Activated naive CD4-positive, alpha-beta T cell treated with anti-CD3 and anti-CD28 coated beads, Interleukin-2, amount 50 U/mL, for 24 hours (primary cell): ENCODE results near the gene EIF2S3.

Source experiments
- H3K27ac Mint-ChIP-seq: one replicate; pipeline ENCODE4 v1.8.0; 2021; ENCODE audit warnings: mild to moderate bottlenecking, mixed read lengths
- H3K27me3 Mint-ChIP-seq: one replicate; pipeline ENCODE4 v1.8.0; 2021; ENCODE audit warnings: mixed read lengths
- H3K36me3 Mint-ChIP-seq: one replicate; pipeline ENCODE4 v1.8.0; 2021; ENCODE audit warnings: mixed read lengths
- H3K4me1 Mint-ChIP-seq: one replicate; pipeline ENCODE4 v1.8.0; 2021; ENCODE audit warnings: mixed read lengths
- H3K4me3 Mint-ChIP-seq: one replicate; pipeline ENCODE4 v1.8.0; 2021; ENCODE audit warnings: mild to moderate bottlenecking, mixed read lengths
- H3K9me3 Mint-ChIP-seq: one replicate; pipeline ENCODE4 v1.8.0; 2021; ENCODE audit warnings: mixed read lengths

Gene EIF2S3

DNA sequence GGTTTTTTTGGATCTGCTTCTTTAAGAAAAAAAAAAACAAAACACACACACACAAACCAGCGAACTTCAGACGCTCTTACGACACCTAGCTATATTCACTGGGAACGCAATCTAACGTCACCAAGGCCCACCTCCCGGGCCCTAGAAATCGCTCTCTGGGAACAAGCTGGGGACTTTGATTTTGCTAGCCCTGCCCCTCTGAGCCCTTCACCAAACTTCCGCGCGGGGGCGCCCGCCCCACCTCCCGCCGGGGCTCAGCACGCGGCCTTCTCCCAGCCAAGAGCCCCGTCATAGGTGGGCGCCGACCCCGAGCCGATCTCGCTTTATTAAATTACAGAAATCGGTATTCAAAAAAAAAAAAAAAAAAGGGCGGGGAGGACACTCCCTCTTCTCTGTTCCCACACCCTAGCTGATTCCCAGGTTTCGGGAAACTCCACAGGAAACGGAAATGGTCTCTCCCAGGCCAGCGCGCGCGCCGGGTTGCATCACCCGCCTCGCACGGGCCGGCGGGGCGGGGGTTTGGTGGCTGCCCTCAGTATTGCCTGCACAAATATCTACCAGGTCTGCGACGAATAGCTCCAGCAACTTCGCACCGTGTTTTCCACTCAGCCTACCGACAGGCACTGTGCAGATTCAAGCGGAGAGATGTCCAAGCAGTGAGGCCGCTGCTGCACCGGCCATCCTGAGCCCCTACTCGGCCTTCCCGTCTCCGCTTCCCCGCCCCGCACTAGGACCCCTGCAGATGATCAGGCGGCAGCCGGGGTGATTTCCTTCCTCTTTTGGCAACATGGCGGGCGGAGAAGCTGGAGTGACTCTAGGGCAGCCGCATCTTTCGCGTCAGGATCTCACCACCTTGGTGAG, at the start of gene EIF2S3:
Gene EIF2S3, plus strand, starts transcription at position 775 of the 861 bp plus-strand sequence. Its CDS starts 13 bp downstream, at position 788.
- no peaks in the 10 kb centered on the region for H3K9me3 Mint-ChIP-seq
- no peak within 1 kb of the TSS for H3K27ac Mint-ChIP-seq
- peaks cover 10% of the 10 kb centered on the region for H3K4me1 Mint-ChIP-seq
- no peaks in the 10 kb centered on the region for H3K27me3 Mint-ChIP-seq
- H3K36me3 Mint-ChIP-seq: peaks cover 4% of the 10 kb centered on the region
- H3K4me3 Mint-ChIP-seq: no peak within 1 kb of the TSS

DNA sequence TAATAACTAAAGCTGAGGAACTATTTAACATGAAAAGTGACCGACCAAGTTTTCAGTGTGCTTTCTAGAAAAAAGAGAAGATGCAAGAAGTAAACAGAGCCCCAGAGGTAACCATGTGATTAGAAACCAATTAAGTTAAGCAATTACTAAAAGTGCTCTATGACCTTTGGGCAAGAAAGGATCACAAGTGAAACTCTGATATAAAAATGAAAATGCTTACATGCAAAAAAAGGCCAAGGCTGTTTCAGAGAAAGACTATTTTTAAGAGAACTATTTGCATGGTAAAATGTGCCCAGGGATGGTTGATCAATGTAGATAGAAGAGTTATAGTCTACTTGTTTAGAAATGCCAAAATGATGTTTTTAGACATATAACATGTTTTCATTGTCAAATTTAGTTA, 49.7 kb upstream of the EIF2S3 start:
- H3K27me3 Mint-ChIP-seq: no peaks in the 10 kb centered on the region
- peaks cover 27% of the 10 kb centered on the region for H3K4me1 Mint-ChIP-seq
- no peak overlapping the region for H3K4me3 Mint-ChIP-seq
- peak overlapping the region; percentile 88 for H3K27ac Mint-ChIP-seq
- H3K36me3 Mint-ChIP-seq: peaks cover 10% of the 10 kb centered on the region
- no peaks in the 10 kb centered on the region for H3K9me3 Mint-ChIP-seq

GRCh38 chrX:24005867-24006266, 48.9 kb upstream of the EIF2S3 start:
- H3K9me3 Mint-ChIP-seq: no peaks in the 10 kb centered on the region
- peaks cover 12% of the 10 kb centered on the region for H3K36me3 Mint-ChIP-seq
- H3K4me3 Mint-ChIP-seq: no peak overlapping the region
- peaks cover 35% of the 10 kb centered on the region for H3K4me1 Mint-ChIP-seq
- H3K27ac Mint-ChIP-seq: no peak overlapping the region
- H3K27me3 Mint-ChIP-seq: no peaks in the 10 kb centered on the region

DNA sequence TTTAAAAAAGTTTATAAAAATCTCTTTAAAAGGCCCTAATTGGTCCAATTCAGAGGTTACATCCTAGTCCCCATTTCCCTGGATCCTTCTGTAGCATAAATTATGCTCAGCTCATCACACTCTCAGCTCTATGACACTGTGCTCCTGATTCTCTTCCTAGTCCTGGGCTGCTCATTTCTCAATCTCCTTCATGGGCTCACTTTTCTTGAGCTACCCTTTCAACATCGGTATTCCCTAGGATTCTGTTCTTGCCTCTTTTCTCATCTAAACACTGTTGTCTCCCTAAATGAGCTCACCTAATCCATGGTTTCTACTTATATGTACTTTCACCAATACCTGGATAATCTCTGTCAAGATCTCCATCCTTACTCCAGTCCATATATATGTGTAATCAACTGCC, 42.5 kb upstream of the EIF2S3 start:
- no peaks in the 10 kb centered on the region for H3K27me3 Mint-ChIP-seq

DNA sequence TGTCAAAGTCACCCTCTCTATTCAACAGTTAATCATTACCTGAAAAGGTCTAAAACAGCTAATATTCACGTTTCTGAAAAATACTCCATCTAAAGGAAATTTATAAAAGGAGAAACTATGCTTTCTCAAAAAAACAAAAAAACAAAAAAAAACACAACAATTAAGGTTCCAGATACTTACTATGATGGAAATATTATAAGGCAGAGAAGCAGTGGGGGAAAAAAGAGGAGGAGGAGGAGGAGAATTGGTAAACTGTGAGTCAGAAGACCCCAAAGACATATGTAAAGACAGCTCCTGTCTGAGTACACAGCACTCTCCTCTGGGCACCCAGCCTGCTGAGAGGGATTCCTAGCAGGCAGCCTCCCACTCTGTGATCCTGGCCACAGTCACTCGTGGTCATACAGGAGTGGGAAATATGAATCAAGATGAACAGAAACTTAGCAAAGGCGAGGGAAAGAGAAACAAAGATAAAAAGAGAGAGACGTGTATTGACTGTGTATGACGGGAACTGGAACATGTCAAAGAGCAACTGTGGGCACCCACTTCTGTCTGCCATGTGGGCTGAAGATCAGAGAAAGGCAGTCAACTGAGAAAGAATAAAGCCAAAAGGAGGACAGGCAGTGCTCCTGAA, 40.3 kb upstream of the EIF2S3 start:
- Mint-ChIP-seq H3K9me3 (no peaks in the 10 kb centered on the region), H3K27ac (peak overlapping the region; percentile 99), H3K36me3 (peaks cover 5% of the 10 kb centered on the region), H3K4me3 (peak overlapping the region; percentile 74), H3K4me1 (peaks cover 41% of the 10 kb centered on the region), H3K27me3 (no peaks in the 10 kb centered on the region)

More for the DNA sequence above, 42.5 kb upstream of the EIF2S3 start:
- H3K36me3 Mint-ChIP-seq: peaks cover 9% of the 10 kb centered on the region
- no peaks in the 10 kb centered on the region for H3K9me3 Mint-ChIP-seq
- peak overlapping the region; percentile 8 for H3K27ac Mint-ChIP-seq
- no peak overlapping the region for H3K4me3 Mint-ChIP-seq
- H3K4me1 Mint-ChIP-seq: peaks cover 46% of the 10 kb centered on the region

DNA sequence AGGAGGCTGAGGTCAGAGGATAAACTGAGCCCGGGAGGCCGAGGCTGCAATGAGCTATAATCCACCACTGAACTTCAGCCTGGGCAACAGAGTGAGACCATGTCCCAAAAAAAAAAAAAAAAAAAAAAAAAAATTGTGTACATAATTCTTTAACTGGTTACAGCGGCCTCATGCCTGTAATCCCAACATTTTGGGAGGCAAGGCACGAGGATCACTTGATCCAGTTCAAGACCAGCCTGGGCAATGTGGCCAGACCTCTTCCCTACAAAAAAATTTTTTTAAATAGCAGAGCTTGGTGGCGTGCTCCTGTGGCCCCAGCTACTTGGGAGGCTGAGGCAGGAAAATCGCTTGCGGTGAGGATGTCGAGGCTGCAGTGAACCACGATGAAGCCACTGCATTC, 37.1 kb upstream of the EIF2S3 start:
- Mint-ChIP-seq H3K4me3 (no peak overlapping the region), H3K36me3 (peaks cover 6% of the 10 kb centered on the region), H3K27ac (no peak overlapping the region), H3K4me1 (peaks cover 47% of the 10 kb centered on the region), H3K9me3 (no peaks in the 10 kb centered on the region), H3K27me3 (no peaks in the 10 kb centered on the region)

DNA sequence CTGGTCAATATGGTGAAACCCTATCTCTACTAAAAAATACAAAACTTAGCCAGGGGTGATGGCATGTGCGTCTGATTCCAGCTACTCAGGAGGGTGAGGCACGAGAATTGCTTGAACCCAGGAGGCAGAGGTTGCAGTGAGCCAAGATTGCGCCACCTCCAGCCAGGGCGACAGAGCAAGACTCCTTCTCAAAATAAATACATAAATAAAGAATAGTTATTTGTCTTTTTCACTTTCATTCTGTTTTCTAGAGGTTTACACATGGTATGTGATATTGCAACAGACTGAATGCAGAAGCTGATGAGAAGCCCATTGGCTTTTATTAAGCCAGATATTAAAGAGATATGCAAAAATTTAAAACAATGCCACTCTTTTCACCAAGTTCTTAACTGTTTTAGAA, 35.9 kb upstream of the EIF2S3 start:
- Mint-ChIP-seq H3K9me3 (no peaks in the 10 kb centered on the region), H3K4me3 (no peak overlapping the region), H3K4me1 (peaks cover 56% of the 10 kb centered on the region), H3K36me3 (peaks cover 6% of the 10 kb centered on the region), H3K27ac (no peak overlapping the region), H3K27me3 (no peaks in the 10 kb centered on the region)

DNA sequence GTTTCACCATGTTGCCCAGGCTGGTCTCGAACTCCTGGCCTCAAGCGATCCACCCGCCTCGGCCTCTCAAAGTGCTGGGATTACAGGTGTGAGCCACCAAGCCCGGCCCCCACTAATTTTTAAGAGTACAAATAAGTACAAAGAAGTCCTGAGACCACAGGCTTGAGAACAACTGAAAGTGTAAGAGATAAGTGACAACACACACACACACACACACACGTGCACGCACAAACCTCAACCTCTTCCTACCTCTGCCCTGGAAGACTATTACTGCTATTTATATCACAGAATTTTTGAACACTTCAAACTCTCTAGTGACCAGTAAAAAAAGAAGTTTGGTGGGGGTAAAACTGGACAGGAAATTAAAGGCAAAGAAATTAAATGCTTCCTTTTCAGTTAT, 35.3 kb upstream of the EIF2S3 start:
- no peaks in the 10 kb centered on the region for H3K9me3 Mint-ChIP-seq
- H3K27ac Mint-ChIP-seq: peak overlapping the region; percentile 38
- H3K27me3 Mint-ChIP-seq: no peaks in the 10 kb centered on the region
- H3K4me3 Mint-ChIP-seq: no peak overlapping the region
- H3K4me1 Mint-ChIP-seq: peaks cover 50% of the 10 kb centered on the region
- peaks cover 6% of the 10 kb centered on the region for H3K36me3 Mint-ChIP-seq

GRCh38 chrX:24020306-24020876, 34.4 kb upstream of the EIF2S3 start:
- Mint-ChIP-seq H3K36me3 (peaks cover 6% of the 10 kb centered on the region), H3K4me3 (peak overlapping the region; percentile 78), H3K4me1 (peaks cover 41% of the 10 kb centered on the region), H3K27ac (peak overlapping the region; percentile 89), H3K9me3 (no peaks in the 10 kb centered on the region), H3K27me3 (no peaks in the 10 kb centered on the region)

DNA sequence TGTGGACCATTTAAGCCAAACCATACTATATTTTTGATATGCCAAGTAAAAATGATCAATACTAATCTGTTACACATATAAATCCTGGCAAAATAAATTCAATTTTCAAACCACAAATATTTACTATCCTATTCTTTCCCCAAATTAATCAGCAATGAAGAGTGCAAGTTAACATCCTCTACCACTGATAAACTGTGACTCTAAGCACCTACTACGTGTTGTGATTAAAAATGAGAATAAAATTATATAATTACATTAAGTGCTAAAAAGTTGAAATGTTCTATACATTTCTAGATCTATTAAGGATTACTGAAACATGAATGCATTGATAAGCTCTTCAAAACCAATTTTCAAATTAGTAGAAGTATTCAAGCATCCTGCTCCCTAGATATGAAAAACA, 31.2 kb upstream of the EIF2S3 start:
- H3K4me1 Mint-ChIP-seq: peaks cover 45% of the 10 kb centered on the region
- H3K27me3 Mint-ChIP-seq: no peaks in the 10 kb centered on the region
- H3K4me3 Mint-ChIP-seq: peak overlapping the region; percentile 90
- peak overlapping the region; percentile 77 for H3K27ac Mint-ChIP-seq
- H3K9me3 Mint-ChIP-seq: no peaks in the 10 kb centered on the region
- peaks cover 5% of the 10 kb centered on the region for H3K36me3 Mint-ChIP-seq

GRCh38 chrX:24023972-24024669, 30.6 kb upstream of the EIF2S3 start:
- no peaks in the 10 kb centered on the region for H3K9me3 Mint-ChIP-seq
- peak overlapping the region; percentile 93 for H3K27ac Mint-ChIP-seq
- peaks cover 5% of the 10 kb centered on the region for H3K36me3 Mint-ChIP-seq
- peak overlapping the region; percentile 90 for H3K4me3 Mint-ChIP-seq
- H3K27me3 Mint-ChIP-seq: no peaks in the 10 kb centered on the region
- H3K4me1 Mint-ChIP-seq: peaks cover 45% of the 10 kb centered on the region

DNA sequence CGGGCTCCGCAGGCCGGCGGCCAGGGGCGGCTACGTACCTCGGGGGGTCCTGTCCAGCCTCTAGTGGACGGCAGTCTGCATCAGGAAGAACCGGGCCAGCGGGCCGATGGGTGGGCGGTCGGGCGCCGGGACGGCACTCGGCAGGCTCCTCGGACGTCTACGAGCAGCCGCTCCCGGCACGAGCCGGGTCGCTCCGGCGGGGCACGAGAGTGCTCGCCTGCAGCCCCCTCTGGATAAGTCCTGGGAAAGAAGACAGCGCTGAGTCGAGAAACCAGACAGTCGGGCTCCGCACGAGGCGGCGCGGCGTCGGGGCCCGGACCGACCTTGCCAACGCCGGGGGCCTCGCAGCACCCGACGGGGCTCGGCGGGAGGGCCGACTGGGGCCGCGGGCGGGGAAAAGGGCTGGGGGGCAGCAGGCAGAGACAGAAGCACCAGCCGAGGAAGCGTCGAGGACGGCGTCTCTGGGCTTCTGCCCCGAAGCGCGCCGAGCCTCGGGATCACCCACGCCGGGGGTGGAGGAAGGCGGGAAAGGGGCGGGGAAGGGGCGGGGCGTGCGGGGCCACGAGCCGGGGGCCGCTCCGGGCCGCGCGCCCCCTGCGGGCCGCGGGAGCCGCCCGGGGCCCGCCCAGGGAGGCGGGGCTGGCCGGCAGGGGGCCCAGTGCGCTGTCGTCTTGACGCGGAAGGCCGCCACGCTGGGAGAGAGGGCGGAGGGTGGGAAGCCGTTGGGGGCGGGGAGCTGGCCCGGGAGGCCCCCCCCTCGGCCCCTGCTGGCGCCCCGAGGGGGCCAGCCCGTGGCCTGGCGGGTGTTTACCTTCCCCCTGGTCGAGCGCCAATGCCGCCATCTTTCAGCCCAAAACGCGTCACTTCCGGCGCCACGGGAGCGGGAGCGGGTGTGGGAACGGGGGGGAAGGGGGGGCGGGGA, 29.7 kb upstream of the EIF2S3 start:
- H3K4me3 Mint-ChIP-seq: peak overlapping the region; percentile 90
- H3K27me3 Mint-ChIP-seq: no peaks in the 10 kb centered on the region
- no peaks in the 10 kb centered on the region for H3K9me3 Mint-ChIP-seq
- peaks cover 38% of the 10 kb centered on the region for H3K4me1 Mint-ChIP-seq
- no peak overlapping the region for H3K27ac Mint-ChIP-seq
- H3K36me3 Mint-ChIP-seq: peaks cover 1% of the 10 kb centered on the region

DNA sequence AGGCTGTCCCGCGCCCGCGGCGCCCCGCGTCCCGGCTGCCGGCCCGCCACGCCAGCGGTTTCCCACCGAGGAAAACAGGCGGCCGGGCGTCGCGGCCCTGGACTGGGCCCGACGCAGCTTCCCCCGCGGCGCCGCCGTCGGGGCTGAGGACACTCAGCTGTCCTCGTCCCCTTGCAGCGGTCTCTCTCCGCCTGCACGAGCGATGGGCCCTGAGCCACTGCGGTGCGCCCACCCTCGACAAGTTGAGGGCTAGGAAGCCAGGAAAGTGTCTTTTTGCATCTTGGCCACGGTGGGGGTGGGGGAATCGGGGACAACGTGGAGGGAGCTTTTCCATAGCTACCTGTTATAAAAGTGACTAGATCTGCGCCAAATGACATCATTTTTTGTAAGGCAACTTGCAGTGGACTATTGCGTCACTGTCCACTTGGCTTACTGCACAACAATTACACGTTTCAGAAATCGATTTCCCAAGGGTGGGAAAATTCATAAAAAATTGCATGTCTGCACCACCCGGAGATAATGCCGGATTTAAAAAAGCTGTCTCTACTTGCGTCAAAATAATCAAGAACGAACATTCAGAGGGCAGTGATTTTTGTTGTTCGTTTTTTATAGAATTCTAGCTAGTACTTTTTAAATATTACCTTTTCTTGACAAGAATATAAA, 28.9 kb upstream of the EIF2S3 start:
- peak overlapping the region; percentile 90 for H3K4me3 Mint-ChIP-seq
- H3K36me3 Mint-ChIP-seq: no peaks in the 10 kb centered on the region
- no peaks in the 10 kb centered on the region for H3K27me3 Mint-ChIP-seq
- H3K9me3 Mint-ChIP-seq: no peaks in the 10 kb centered on the region
- H3K4me1 Mint-ChIP-seq: peaks cover 30% of the 10 kb centered on the region
- H3K27ac Mint-ChIP-seq: peak overlapping the region; percentile 92

DNA sequence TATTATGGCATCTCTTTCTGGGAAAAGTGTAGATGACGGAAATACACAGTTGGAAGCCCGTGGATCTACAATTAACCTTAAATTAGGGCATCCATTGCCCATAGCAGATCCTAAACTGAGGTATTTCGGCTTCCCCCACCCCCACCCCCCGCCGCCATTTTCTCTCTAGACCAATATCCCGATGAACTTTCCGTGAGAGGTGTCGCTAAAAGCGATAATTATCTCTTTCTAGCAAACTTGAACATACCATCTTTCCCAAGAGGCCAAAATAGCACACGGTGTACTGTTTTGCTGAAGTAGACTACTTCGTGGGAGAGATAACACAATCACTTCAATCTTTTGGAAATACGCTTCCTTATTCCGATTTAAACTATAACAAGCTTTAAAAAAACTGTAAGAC, 28.3 kb upstream of the EIF2S3 start:
- H3K27me3 Mint-ChIP-seq: no peaks in the 10 kb centered on the region
- no peaks in the 10 kb centered on the region for H3K36me3 Mint-ChIP-seq
- peak overlapping the region; percentile 90 for H3K4me3 Mint-ChIP-seq
- peaks cover 25% of the 10 kb centered on the region for H3K4me1 Mint-ChIP-seq
- H3K9me3 Mint-ChIP-seq: no peaks in the 10 kb centered on the region
- peak overlapping the region; percentile 46 for H3K27ac Mint-ChIP-seq
